HL-60/S4 treated with phorbol 12-myristate 13-acetate at 8.2 ng/mL for 4 days and 3 days (cell line): ENCODE results near the gene HAVCR2.
"Not testable (repeated sequence)": the region's sequence is repeated elsewhere in the genome, so short reads cannot be mapped to it uniquely, and the experiment has no call there.

Source experiments
- in situ Hi-C: fragments of 300-500 bp; cut with MboI; formaldehyde crosslinking; loops from 2 replicates; pipeline ENCODE4 v1.15.0; 2022; ENCODE audit warnings: low sequenced_read_pairs

HAVCR2 gene

DNA sequence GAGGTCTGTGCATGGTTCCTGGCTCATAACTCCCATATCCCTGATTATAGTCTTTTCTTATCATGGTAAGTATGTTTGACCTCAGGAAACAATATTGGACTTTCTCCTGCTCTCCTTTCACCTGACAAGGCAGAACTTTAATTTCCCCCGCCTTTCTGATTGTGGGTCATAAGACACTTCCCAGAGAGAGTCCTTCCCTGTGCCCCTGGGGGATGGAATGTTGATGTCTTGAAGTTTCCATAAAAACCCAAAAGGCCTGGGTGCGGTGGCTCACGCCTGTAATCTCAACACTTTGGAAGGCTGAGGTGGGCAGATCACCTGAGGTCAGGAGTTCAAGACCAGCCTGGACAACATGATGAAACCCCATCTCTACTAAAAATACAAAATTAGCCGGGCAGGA, 61.8 kb downstream of the HAVCR2 start:
- in situ Hi-C loops = not testable (repeated sequence)

DNA sequence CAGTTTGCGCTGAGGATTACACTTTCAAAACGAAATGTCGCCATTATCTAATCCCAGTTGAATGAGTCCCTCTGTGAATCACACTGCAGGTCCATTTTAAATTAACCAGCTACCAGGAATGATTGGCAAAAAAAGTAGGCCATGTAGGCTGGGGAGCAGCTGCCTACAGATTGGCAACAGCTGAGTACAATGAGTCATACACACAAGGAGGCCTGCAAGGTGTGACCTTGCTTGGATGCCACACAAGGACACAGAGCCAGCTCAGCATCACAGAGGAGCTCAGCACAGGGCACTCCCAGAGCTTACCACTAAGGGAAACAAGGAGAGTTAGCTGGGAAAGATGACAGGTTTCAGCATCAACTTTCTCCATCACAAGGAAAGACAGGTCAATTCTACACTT, 62.8 kb downstream of the HAVCR2 start:
- in situ Hi-C loops = no loop called here

DNA sequence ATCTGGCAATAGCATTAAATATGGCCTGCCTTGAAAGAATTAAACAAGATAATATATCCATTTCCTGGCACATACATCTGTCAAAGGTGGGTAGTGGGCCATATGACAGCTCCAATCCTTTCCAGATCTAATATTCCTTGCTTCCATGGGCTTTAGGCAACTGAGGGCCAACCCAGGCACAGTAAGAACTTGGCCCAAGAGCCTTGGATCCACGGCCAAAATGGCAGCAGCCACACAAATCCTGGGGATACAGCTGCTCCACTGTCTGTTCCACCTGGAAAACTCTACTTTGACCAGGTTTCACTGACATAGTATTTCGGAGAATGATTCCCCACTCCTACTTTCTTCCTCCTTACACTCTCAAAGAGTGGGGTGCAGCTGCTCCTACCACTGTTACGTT, 63.2 kb downstream of the HAVCR2 start:
- in situ Hi-C loops = no loop called here

DNA sequence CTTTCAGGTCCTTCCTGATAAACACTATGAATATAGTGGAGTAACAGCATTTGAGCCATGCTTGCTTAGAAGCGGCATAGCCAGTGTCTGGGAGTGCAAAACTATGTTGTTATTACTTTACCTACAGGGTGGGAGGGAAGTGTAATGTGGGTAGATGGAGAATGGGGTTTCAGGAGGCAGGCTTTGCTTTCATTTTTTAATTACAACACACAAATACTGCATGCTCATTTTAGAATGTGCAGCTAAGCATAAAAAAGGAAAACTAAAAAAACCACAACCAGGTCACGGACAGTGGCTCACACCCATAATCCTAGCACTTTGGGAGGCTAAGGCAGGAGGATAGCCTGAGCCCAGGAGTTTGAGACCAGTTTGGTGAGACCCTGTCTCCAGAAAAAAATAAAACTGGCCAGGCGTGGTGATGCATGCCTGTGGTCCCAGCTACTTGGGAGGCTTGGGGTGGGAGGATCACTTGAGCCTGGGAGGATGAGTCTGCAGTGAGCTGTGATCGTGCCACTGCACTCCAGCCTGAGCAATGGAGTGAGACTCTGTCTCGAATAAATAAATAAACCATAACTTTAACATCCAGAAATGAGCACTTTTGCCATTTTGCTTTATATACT, 70.2 kb downstream of the HAVCR2 start:
- in situ Hi-C loops = no loop called here
